Panc1 (cell line): ENCODE measurements around the gene MRPL42. TPM values are rescaled to one million over a fixed set of nuclear protein-coding genes. Genes with fewer than 3 reads are reported as not detected.
"Not testable (repeated sequence)": the region's sequence is repeated elsewhere in the genome, so short reads cannot be mapped to it uniquely, and the experiment has no call there.

ENCODE experiments used
- ATAC-seq: fragments of 200-7000 bp; cut with Tn5 transposase; 2 replicates; pipeline ENCODE4 v1.9.1; 2020; ENCODE audit warnings: mild to moderate bottlenecking, moderate library complexity
- BruUV-seq: library from RNA; stranded (reverse); fragments of 400-500 nt; replicated peaks from 2 replicates; lab custom pipeline; 2021; lab: Mats Ljungman, UMichigan
- CTCF ChIA-PET: fragments of 300-600 bp; sonication (Branson Sonifier 250); formaldehyde crosslinking; loops from one replicate; lab custom pipeline; 2022; ENCODE audit warnings: antibody characterized with exemption; lab: Charles Lee
- POLR2A ChIA-PET: fragments of 300-600 bp; sonication (Branson Sonifier 250); formaldehyde crosslinking; loops from one replicate; lab custom pipeline; 2022; ENCODE audit warnings: antibody characterized with exemption; lab: Charles Lee
- DNase-seq: peaks from one replicate; pipeline ENCODE4 v3.0.0-alpha.2; 2010; ENCODE audit warnings: low read depth, low spot score
- H3K27ac ChIP-seq: 2 replicates; pipeline ENCODE4 v1.5.1; 2011; ENCODE audit warnings: mild to moderate bottlenecking, low read length, inconsistent platforms
- H3K27me3 ChIP-seq: fragments of 200-500 bp; sonication (Bioruptor generic); 2 replicates; pipeline ENCODE4 v1.6.0; 2014; ENCODE audit warnings: low read length, inconsistent platforms; ENCODE audit not compliant: control insufficient read depth, insufficient read depth
- H3K36me3 ChIP-seq: fragments of 200-500 bp; sonication (Bioruptor generic); 2 replicates; pipeline ENCODE4 v1.5.1; 2014; ENCODE audit warnings: inconsistent platforms, mild to moderate bottlenecking, low read length, moderate library complexity; ENCODE audit not compliant: control insufficient read depth, insufficient read depth
- H3K4me1 ChIP-seq: 2 replicates; pipeline ENCODE4 v1.5.1; 2011; ENCODE audit warnings: inconsistent platforms, mild to moderate bottlenecking, low read length, moderate library complexity; ENCODE audit not compliant: control insufficient read depth, insufficient read depth
- H3K4me3 ChIP-seq, 2 experiments: 2 replicates each; pipeline ENCODE4 v1.5.1; 2011 to 2012; ENCODE audit warnings: low read depth in 2 of 2, low read length in 2 of 2, mild to moderate bottlenecking in 2 of 2, inconsistent platforms in 1 of 2, moderate library complexity in 1 of 2
- H3K9me3 ChIP-seq: fragments of 200-500 bp; sonication (Bioruptor generic); 2 replicates; pipeline ENCODE4 v1.5.1; 2014; ENCODE audit warnings: low read depth, mild to moderate bottlenecking, inconsistent platforms, low read length, moderate library complexity; ENCODE audit not compliant: control insufficient read depth, insufficient read depth
- CTCF ChIP-seq: fragments of 450-650 bp; IDR thresholded peaks from 2 replicates; pipeline ENCODE4 v1.5.1; 2017; ENCODE audit warnings: mild to moderate bottlenecking
- POLR2AphosphoS5 ChIP-seq: IDR thresholded peaks from 2 replicates; pipeline ENCODE4 v1.6.1; 2012; ENCODE audit warnings: mild to moderate bottlenecking, low read depth, low read length, moderate library complexity
- REST ChIP-seq, 2 experiments: IDR thresholded peaks; 2 replicates each; pipeline ENCODE4 v1.6.1; 2011 to 2012; ENCODE audit warnings: low read depth in 2 of 2, control low read depth in 1 of 2, low read length in 1 of 2, mild to moderate bottlenecking in 1 of 2, moderate library complexity in 1 of 2; ENCODE audit not compliant: insufficient read depth in 1 of 2
- SIN3A ChIP-seq: IDR thresholded peaks from 2 replicates; pipeline ENCODE4 v1.6.1; 2012; ENCODE audit warnings: low read depth, mild to moderate bottlenecking, low read length, moderate library complexity, borderline replicate concordance; ENCODE audit not compliant: insufficient read depth
- TCF7L2 ChIP-seq: IDR thresholded peaks from 2 replicates; pipeline ENCODE4 v1.6.1; 2011; ENCODE audit warnings: mild to moderate bottlenecking, low read depth, low read length, inconsistent platforms
- in situ Hi-C: cut with HindIII; loops from 2 replicates; pipeline ENCODE4 v1.10.0; 2016; ENCODE audit warnings: low sequenced_read_pairs, low pct_unique_long_range_greater_than_20kb
- intact Hi-C: fragments of 100-400 bp; cut with micrococcal nuclease; formaldehyde crosslinking; loops from one replicate; pipeline ENCODE4 v1.10.0; 2022; ENCODE audit not compliant: unreplicated experiment
- total RNA-seq: library from RNA; stranded (reverse); gene quantifications from one replicate; pipeline ENCODE4 v1.2.1, GENCODE V29; 2021; ENCODE audit not compliant: unreplicated experiment

MRPL42 gene
- total RNA-seq, 1 experiment from 2014 or later, result 92.4 TPM

- BruUV-seq, result no TSS peak
- ATAC-seq (0 out of 2 replicates have a peak, but pooled peaks have one; percentile 47), DNase-seq (no peak)
- H3K9me3 ChIP-seq, result no peaks in the 10 kb centered on the region
- intact Hi-C loops, result loop anchor here (10.0 kb wide), 1 partner anchor 675 kb away; no protein-coding TSS in a partner anchor
- H3K27ac ChIP-seq, result no peak overlapping the region
- H3K36me3 ChIP-seq, result no peaks in the 10 kb centered on the region
- in situ Hi-C loops, result no loop called here
- peaks cover 16% of the 10 kb centered on the region for H3K4me1 ChIP-seq
- POLR2A ChIA-PET, result no interaction called here
- CTCF ChIA-PET, result no interaction called here
- no peak for TF ChIP-seq REST (IDR thresholded peaks at IDR 0.05; ENCODE audit: insufficient read depth in 1 of 2, low read depth in 2 of 2, low read length in 1 of 2)
- no peak for TF ChIP-seq SIN3A
- TF ChIP-seq POLR2AphosphoS5, result no peak
- TF ChIP-seq TCF7L2, result no peak
- no peak for TF ChIP-seq CTCF
- no peak overlapping the region for H3K4me3 ChIP-seq
- H3K27me3 ChIP-seq, result no peaks in the 10 kb centered on the region
These were observed 37.5 kb upstream of the MRPL42 start for GRCh38 chr12:93429852-93430251.

- no TSS peak for BruUV-seq
- Histone ChIP-seq H3K36me3 (no peaks in the 10 kb centered on the region), H3K27ac (no peak overlapping the region), H3K27me3 (no peaks in the 10 kb centered on the region), H3K9me3 (no peaks in the 10 kb centered on the region), H3K4me3 (no peak overlapping the region), H3K4me1 (peaks cover 12% of the 10 kb centered on the region)
- ATAC-seq, result no peak
- ChIA-PET CTCF (no interaction called here), POLR2A (no interaction called here)
- no peak for DNase-seq
- in situ Hi-C loops, result no loop called here
- no peak for TF ChIP-seq TCF7L2
- no peak for TF ChIP-seq POLR2AphosphoS5
- TF ChIP-seq SIN3A, result no peak
- TF ChIP-seq REST (IDR thresholded peaks at IDR 0.05; ENCODE audit: insufficient read depth in 1 of 2, low read depth in 2 of 2, low read length in 1 of 2), result no peak
- TF ChIP-seq CTCF, result no peak
- intact Hi-C loops, result no loop called here
These were observed 37.0 kb upstream of the MRPL42 start for GRCh38 chr12:93430280-93430679.

GRCh38 chr12:93432031-93432430, 35.3 kb upstream of the MRPL42 start:
- POLR2A ChIA-PET, result interaction anchor here (0.6 kb wide), 1 partner anchor 9 kb away, joined by 6 read pairs; no protein-coding TSS in a partner anchor
- BruUV-seq, H3K4me3 ChIP-seq: not testable (repeated sequence)

More at GRCh38 chr12:93432031-93432430, 35.3 kb upstream of the MRPL42 start:
- H3K4me1 ChIP-seq, ATAC-seq, H3K27me3 ChIP-seq, in situ Hi-C loops, H3K36me3 ChIP-seq, intact Hi-C loops, H3K27ac ChIP-seq, CTCF ChIA-PET, H3K9me3 ChIP-seq, DNase-seq: not testable (repeated sequence)
